Peyer's patch (tissue), 4 donors: ENCODE measurements around the gene B3GLCT.

Source experiments
- CTCF ChIP-seq, 6 experiments: fragments of 450-650 bp in 4 of 6; fragments of 200-600 bp in 2 of 6; sonication (generic) in 1 of 6; IDR thresholded peaks; one replicate each; pipeline ENCODE4 v1.5.1; 2017 to 2019; ENCODE audit warnings: antibody characterized with exemption in 6 of 6, mild to moderate bottlenecking in 3 of 6, moderate library complexity in 1 of 6
- POLR2A ChIP-seq, 2 donors: fragments of 450-650 bp; IDR thresholded peaks; one replicate each; pipeline ENCODE4 v1.5.1; 2017; ENCODE audit warnings: antibody characterized with exemption in 2 of 2, mild to moderate bottlenecking in 2 of 2, moderate library complexity in 2 of 2

GRCh38 chr13:31278869-31279268 is 79.1 kb downstream of the B3GLCT start:
- TF ChIP-seq POLR2A (IDR thresholded peaks at IDR 0.05) = no peak
- TF ChIP-seq CTCF (IDR thresholded peaks at IDR 0.05) = no peak
